ENCODE results near the gene SLC25A17. TPM values are rescaled to one million over a fixed set of nuclear protein-coding genes. Genes with fewer than 3 reads are reported as not detected.
"Not testable (repeated sequence)": the region's sequence is repeated elsewhere in the genome, so short reads cannot be mapped to it uniquely, and the experiment has no call there.

Gene SLC25A17
- total RNA-seq = 1 to 10 TPM; 7.6 to 8.3 TPM

- peak within 1 kb of the TSS; percentile 30 to 95 for H3K4me3 ChIP-seq
- H3K36me3 ChIP-seq (replicated peaks in 1 of 2; ENCODE audit: insufficient read depth in 1 of 2, low read depth in 2 of 2) = no peaks in the 10 kb centered on the region
- peak; percentile 18 to 66 (median 57) for TF ChIP-seq POLR2A (IDR thresholded peaks at IDR 0.05)
- TF ChIP-seq CTCF (IDR thresholded peaks at IDR 0.05) = peak in 6 of 7 experiments; percentile 25 to 60 (median 36)
- 0% methylated on average over 42 to 60 of the region's 61 CpGs for WGBS, 2 donors
- no peaks in the 10 kb centered on the region for H3K27me3 ChIP-seq
- H3K4me1 ChIP-seq = peaks cover 22% of the 10 kb centered on the region
- no peaks in the 10 kb centered on the region for H3K9me3 ChIP-seq
- intact Hi-C loops (cut with DNase I) = no loop called here
- DNase-seq (peak; percentile 91 to 92 (median 91)), ATAC-seq (peak; percentile 96)
- H3K27ac ChIP-seq = peak within 1 kb of the TSS; percentile 28 to 85 (median 66)
Measured at GRCh38 chr22:40818747-40819598, at the start of gene SLC25A17. Gene SLC25A17 (minus strand): TSS chr22:40819346. CDS start chr22:40819248, 98 bp downstream.

- intact Hi-C loops (cut with DNase I); H3K36me3 ChIP-seq (replicated peaks in 1 of 2; ENCODE audit: insufficient read depth in 1 of 2, low read depth in 2 of 2); DNase-seq; H3K4me1 ChIP-seq; H3K27ac ChIP-seq; H3K27me3 ChIP-seq; ATAC-seq; H3K9me3 ChIP-seq; H3K4me3 ChIP-seq: not testable (repeated sequence)
- 86 to 89% methylated on average over 6 of the region's 6 CpGs for WGBS, 2 donors
Measured at GRCh38 chr22:40868379-40868778, 49.2 kb upstream of the SLC25A17 start.

- Histone ChIP-seq H3K4me3 (no peak overlapping the region), H3K27ac (no peak overlapping the region), H3K36me3 (replicated peaks in 1 of 2; ENCODE audit: insufficient read depth in 1 of 2, low read depth in 2 of 2) (peaks cover 0 to 5% of the 10 kb centered on the region in 2 donors), H3K27me3 (no peaks in the 10 kb centered on the region), H3K4me1 (peaks cover 10% of the 10 kb centered on the region), H3K9me3 (no peaks in the 10 kb centered on the region)
- no peak for DNase-seq
- ATAC-seq = no peak
- TF ChIP-seq CTCF (IDR thresholded peaks at IDR 0.05) (no peak), POLR2A (IDR thresholded peaks at IDR 0.05) (no peak)
- WGBS, 2 donors = 44 to 51% methylated on average over 2 of the region's 2 CpGs
- intact Hi-C loops (cut with DNase I) = no loop called here
Measured at GRCh38 chr22:40867109-40867508, 48.0 kb upstream of the SLC25A17 start.

- intact Hi-C loops (cut with DNase I) = no loop called here
- H3K4me3 ChIP-seq = no peak overlapping the region
- H3K36me3 ChIP-seq (replicated peaks in 1 of 2; ENCODE audit: insufficient read depth in 1 of 2, low read depth in 2 of 2) = no peaks in the 10 kb centered on the region
- no peaks in the 10 kb centered on the region for H3K27me3 ChIP-seq
- H3K4me1 ChIP-seq = peaks cover 26% of the 10 kb centered on the region
- no peaks in the 10 kb centered on the region for H3K9me3 ChIP-seq
- WGBS, 2 donors = 22 to 40% methylated on average over 2 of the region's 2 CpGs
- ATAC-seq (no peak), DNase-seq (no peak)
- TF ChIP-seq POLR2A (IDR thresholded peaks at IDR 0.05) (no peak), CTCF (IDR thresholded peaks at IDR 0.05) (no peak)
- no peak overlapping the region for H3K27ac ChIP-seq
Measured at GRCh38 chr22:40862537-40862936, 43.4 kb upstream of the SLC25A17 start.

GRCh38 chr22:40862013-40862412, 42.9 kb upstream of the SLC25A17 start, which contains the start of gene DNAJB7:
Gene DNAJB7 (minus strand): TSS chr22:40862113. CDS start chr22:40861994, 119 bp downstream.
- intact Hi-C loops (cut with DNase I) = no loop called here
- Histone ChIP-seq H3K27ac (no peak within 1 kb of the TSS), H3K4me3 (no peak within 1 kb of the TSS), H3K36me3 (replicated peaks in 1 of 2; ENCODE audit: insufficient read depth in 1 of 2, low read depth in 2 of 2) (no peaks in the 10 kb centered on the region), H3K9me3 (no peaks in the 10 kb centered on the region), H3K27me3 (no peaks in the 10 kb centered on the region), H3K4me1 (peaks cover 25% of the 10 kb centered on the region)
- WGBS, 2 donors = 82 to 90% methylated on average over 3 of the region's 3 CpGs
- no peak for ATAC-seq
- no peak for DNase-seq
- TF ChIP-seq CTCF (IDR thresholded peaks at IDR 0.05) = no peak

Measured in body of pancreas (tissue), 4 donors.